HCT116 (cell line): ENCODE measurements around the gene PRKAG2. TPM values are rescaled to one million over a fixed set of nuclear protein-coding genes. Genes with fewer than 3 reads are reported as not detected.

ENCODE experiments used
- ATAC-seq: fragments of 200-7000 bp; cut with Tn5 transposase; 2 replicates; pipeline ENCODE4 v1.9.1; 2020; ENCODE audit warnings: mild to moderate bottlenecking, moderate library complexity
- BruUV-seq: library from RNA; stranded (reverse); fragments of 400-500 nt; replicated peaks from 2 replicates; lab custom pipeline; 2021; lab: Mats Ljungman, UMichigan
- CTCF ChIA-PET: fragments of 300-600 bp; sonication (Branson Sonifier 250); formaldehyde crosslinking; loops from one replicate; lab custom pipeline; 2021; ENCODE audit warnings: antibody characterized with exemption; lab: Charles Lee
- POLR2A ChIA-PET: fragments of 300-600, 350-600 bp; sonication (Branson Sonifier 250); formaldehyde crosslinking; loops from one replicate; lab custom pipeline; 2021; ENCODE audit warnings: antibody characterized with exemption; lab: Charles Lee
- RAD21 ChIA-PET, 2 experiments: fragments of 300-600 bp; sonication (Branson Sonifier 250); formaldehyde crosslinking; loops; one replicate each; lab custom pipeline; 2023; ENCODE audit warnings: low total read pairs in 2 of 2; ENCODE audit not compliant: uncharacterized antibody in 2 of 2, unreplicated experiment in 2 of 2, low non-redundant PET in 1 of 2; lab: Charles Lee
- DNase-seq: peaks from one replicate; pipeline ENCODE4 v3.0.0-alpha.2; 2010; ENCODE audit warnings: low read depth, low spot score
- H2AFZ ChIP-seq: fragments of 200-600 bp; shearing (Covaris generic), sonication (generic); 2 replicates; pipeline ENCODE4 v1.6.1; 2017; ENCODE audit warnings: low read depth, mixed run types, mixed read lengths, antibody characterized with exemption, low read length; ENCODE audit not compliant: poor library complexity, severe bottlenecking
- H3K27ac ChIP-seq: 2 replicates; pipeline ENCODE4 v1.5.1; 2012; ENCODE audit warnings: low read depth, low read length
- H3K27me3 ChIP-seq: fragments of 200-600 bp; sonication (generic); 2 replicates; pipeline ENCODE4 v1.6.1; 2016; ENCODE audit warnings: mixed run types, low read length, mixed read lengths; ENCODE audit not compliant: insufficient read depth
- H3K36me3 ChIP-seq, 2 experiments: fragments of 200-500 bp in 1 of 2; fragments of 200-600 bp in 1 of 2; sonication (Bioruptor generic) in 1 of 2; sonication (generic) in 1 of 2; 2 replicates each; pipeline versions ENCODE4 v1.5.1 to v1.6.1; 2014 to 2016; ENCODE audit warnings: low read length in 2 of 2, inconsistent platforms in 1 of 2, mixed read lengths in 1 of 2, mixed run types in 1 of 2; ENCODE audit not compliant: insufficient read depth in 2 of 2, control insufficient read depth in 1 of 2
- H3K4me1 ChIP-seq, 2 experiments: fragments of 200-600 bp in 1 of 2; sonication (generic) in 1 of 2; 2 replicates each; pipeline versions ENCODE4 v1.5.1 to v1.6.1; 2012 to 2017; ENCODE audit warnings: low read length in 2 of 2, inconsistent platforms in 1 of 2, mild to moderate bottlenecking in 1 of 2, mixed read lengths in 1 of 2, mixed run types in 1 of 2, moderate library complexity in 1 of 2; ENCODE audit not compliant: insufficient read depth in 2 of 2, control insufficient read depth in 1 of 2
- H3K4me2 ChIP-seq: fragments of 200-600 bp; sonication (generic); 2 replicates; pipeline ENCODE4 v1.6.1; 2017; ENCODE audit warnings: mixed run types, low read length, mixed read lengths
- H3K4me3 ChIP-seq, 2 experiments: fragments of 200-600 bp in 1 of 2; sonication (generic) in 1 of 2; replicated peaks in 1 of 2; 2 replicates each; pipeline ENCODE4 v1.5.1; 2011 to 2016; ENCODE audit warnings: low read length in 2 of 2, control low read depth in 1 of 2, low read depth in 1 of 2, mild to moderate bottlenecking in 1 of 2, mixed read lengths in 1 of 2, mixed run types in 1 of 2
- H3K79me2 ChIP-seq: fragments of 200-600 bp; sonication (generic); 2 replicates; pipeline ENCODE4 v1.6.1; 2017; ENCODE audit warnings: mild to moderate bottlenecking, mixed run types, low read length, moderate library complexity, mixed read lengths; ENCODE audit not compliant: insufficient read depth
- H3K9ac ChIP-seq: fragments of 200-600 bp; sonication (generic); 2 replicates; pipeline ENCODE4 v1.6.1; 2016; ENCODE audit warnings: low read length, mixed read lengths
- H3K9me2 ChIP-seq: fragments of 200-600 bp; sonication (generic), shearing (Covaris generic); 2 replicates; pipeline ENCODE4 v1.6.1; 2017; ENCODE audit warnings: mixed run types, mild to moderate bottlenecking, moderate library complexity; ENCODE audit not compliant: insufficient read depth
- H3K9me3 ChIP-seq, 2 experiments: fragments of 200-500 bp in 1 of 2; fragments of 200-600 bp in 1 of 2; sonication (Bioruptor generic) in 1 of 2; sonication (generic) in 1 of 2; 2 replicates each; pipeline ENCODE4 v1.6.1; 2014 to 2017; ENCODE audit warnings: low read length in 2 of 2, mixed read lengths in 2 of 2, inconsistent platforms in 1 of 2, low read depth in 1 of 2, mild to moderate bottlenecking in 1 of 2, mixed run types in 1 of 2, moderate library complexity in 1 of 2; ENCODE audit not compliant: control insufficient read depth in 1 of 2, insufficient read depth in 1 of 2
- H4K20me1 ChIP-seq: fragments of 200-600 bp; sonication (generic), shearing (Covaris generic); 2 replicates; pipeline ENCODE4 v1.6.1; 2017; ENCODE audit warnings: mixed run types, mild to moderate bottlenecking, moderate library complexity; ENCODE audit not compliant: insufficient read depth
- ATF3 ChIP-seq: IDR thresholded peaks from 2 replicates; pipeline ENCODE4 v1.6.1; 2012
- CBX3 ChIP-seq: IDR thresholded peaks from 2 replicates; pipeline ENCODE4 v1.6.1; 2012; ENCODE audit warnings: low read depth
- CEBPB ChIP-seq: IDR thresholded peaks from 2 replicates; pipeline ENCODE4 v1.6.1; 2012; ENCODE audit warnings: low read depth
- CTCF ChIP-seq, 3 experiments: fragments of 200-600 bp in 1 of 3; sonication (generic) in 1 of 3; IDR thresholded peaks in 2 of 3; conservative IDR thresholded peaks in 1 of 3; 2 replicates each; pipeline ENCODE4 v1.5.1; 2012 to 2017; ENCODE audit warnings: low read depth in 2 of 3, low read length in 2 of 3, antibody characterized with exemption in 1 of 3, borderline replicate concordance in 1 of 3, control low read depth in 1 of 3, mild to moderate bottlenecking in 1 of 3, mixed read lengths in 1 of 3, mixed run types in 1 of 3, moderate library complexity in 1 of 3; ENCODE audit not compliant: insufficient read depth in 1 of 3
- EGR1 ChIP-seq: IDR thresholded peaks from 2 replicates; pipeline ENCODE4 v1.6.1; 2012; ENCODE audit warnings: low read depth
- ELF1 ChIP-seq: IDR thresholded peaks from 2 replicates; pipeline ENCODE4 v1.6.1; 2012; ENCODE audit warnings: low read depth, borderline replicate concordance
- FOSL1 ChIP-seq: IDR thresholded peaks from 2 replicates; pipeline ENCODE4 v1.6.1; 2012; ENCODE audit warnings: low read depth
- POLR2A ChIP-seq: IDR thresholded peaks from 2 replicates; pipeline ENCODE4 v1.7.0; 2011; ENCODE audit warnings: borderline replicate concordance; ENCODE audit not compliant: insufficient read depth, insufficient read length; ENCODE audit errors: extremely low read depth
- REST ChIP-seq: IDR thresholded peaks from 2 replicates; pipeline ENCODE4 v1.6.1; 2012; ENCODE audit warnings: low read depth
- SRF ChIP-seq: IDR thresholded peaks from 2 replicates; pipeline ENCODE4 v1.6.1; 2012; ENCODE audit warnings: low read depth
- TCF7L2 ChIP-seq: IDR thresholded peaks from 2 replicates; pipeline ENCODE4 v1.7.0; 2011; ENCODE audit warnings: borderline replicate concordance, inconsistent platforms; ENCODE audit not compliant: insufficient read depth, insufficient read length; ENCODE audit errors: extremely low read depth
- YY1 ChIP-seq: IDR thresholded peaks from 2 replicates; pipeline ENCODE4 v1.6.1; 2011; ENCODE audit warnings: low read length, low read depth, moderate library complexity, mild to moderate bottlenecking; ENCODE audit not compliant: insufficient replicate concordance; ENCODE audit errors: extremely low read depth
- ZBTB33 ChIP-seq: IDR thresholded peaks from 2 replicates; pipeline ENCODE4 v1.6.1; 2011; ENCODE audit warnings: mild to moderate bottlenecking, low read length, moderate library complexity; ENCODE audit not compliant: insufficient replicate concordance; ENCODE audit errors: extremely low read depth
- ZNF274 ChIP-seq: fragments of 200-500 bp; sonication (Bioruptor generic); IDR thresholded peaks from 2 replicates; pipeline ENCODE4 v1.6.1; 2014; ENCODE audit warnings: mild to moderate bottlenecking, low read depth, low read length, inconsistent platforms
- intact Hi-C: fragments of 100-400 bp; cut with micrococcal nuclease; formaldehyde crosslinking; loops from 2 replicates; pipeline ENCODE4 v1.10.0; 2022
- total RNA-seq: library from RNA; stranded (reverse); gene quantifications from one replicate; pipeline ENCODE4 v1.2.1, GENCODE V29; 2021; ENCODE audit not compliant: unreplicated experiment

PRKAG2 gene
- total RNA-seq, 1 experiment from 2014 or later = 23.6 TPM

- no peaks in the 10 kb centered on the region for H3K36me3 ChIP-seq
- H3K9ac ChIP-seq = no peak overlapping the region
- peak; percentile 65 for ATAC-seq
- no peak overlapping the region for H2AFZ ChIP-seq
- intact Hi-C loops = no loop called here
- H3K9me2 ChIP-seq = no peaks in the 10 kb centered on the region
- H3K4me1 ChIP-seq = peaks cover 2 to 3% of the 10 kb centered on the region in 2 experiments; a peak in 1 of 4 replicates
- no peaks in the 10 kb centered on the region for H3K27me3 ChIP-seq
- H3K4me2 ChIP-seq = no peak overlapping the region
- H3K9me3 ChIP-seq = no peaks in the 10 kb centered on the region
- POLR2A ChIA-PET = no interaction called here
- CTCF ChIA-PET = no interaction called here
- no peak overlapping the region for H3K27ac ChIP-seq
- RAD21 ChIA-PET = no interaction called here
- no peak overlapping the region for H3K4me3 ChIP-seq
- H3K79me2 ChIP-seq = no peaks in the 10 kb centered on the region
- H4K20me1 ChIP-seq = no peaks in the 10 kb centered on the region
- DNase-seq = no peak
- BruUV-seq = no TSS peak
- TF ChIP-seq FOSL1 (no peak), ELF1 (no peak), POLR2A (no peak), CEBPB (no peak), ZNF274 (no peak), CBX3 (no peak), ZBTB33 (no peak), TCF7L2 (no peak), REST (no peak), CTCF (IDR thresholded peaks at IDR 0.05 in 2 of 3, conservative IDR thresholded peaks at IDR 0.05 in 1 of 3; ENCODE audit: borderline replicate concordance in 1 of 3, insufficient read depth in 1 of 3, low read depth in 2 of 3, low read length in 2 of 3) (no peak), YY1 (no peak), SRF (no peak), EGR1 (no peak), ATF3 (no peak)
Observed at GRCh38 chr7:151719897-151720242, 157.0 kb downstream of the PRKAG2 start.
